ENCODE measurements around the gene KRT82.

KRT82 gene

GRCh38 chr12:52389313-52390207 lies 16.6 kb downstream of the KRT82 start:
- Histone ChIP-seq H3K36me3 (ENCODE audit: control insufficient read depth, insufficient read depth, low read length) (no peaks in the 10 kb centered on the region), H3K27ac (ENCODE audit: insufficient read depth, low read depth, low read length, poor library complexity, severe bottlenecking) (no peak overlapping the region), H3K4me1 (ENCODE audit: control insufficient read depth, insufficient read depth, low read length) (peaks cover 7% of the 10 kb centered on the region), H3K9me3 (ENCODE audit: control insufficient read depth, low read length) (no peaks in the 10 kb centered on the region), H3K27me3 (ENCODE audit: control insufficient read depth, insufficient read depth, low read length, poor library complexity, severe bottlenecking) (no peaks in the 10 kb centered on the region), H3K4me3 (ENCODE audit: insufficient read depth, low read depth, low read length) (no peak overlapping the region)
- 65 to 72% methylated on average over 9 of the region's 9 CpGs for WGBS, 2 experiments

DNA sequence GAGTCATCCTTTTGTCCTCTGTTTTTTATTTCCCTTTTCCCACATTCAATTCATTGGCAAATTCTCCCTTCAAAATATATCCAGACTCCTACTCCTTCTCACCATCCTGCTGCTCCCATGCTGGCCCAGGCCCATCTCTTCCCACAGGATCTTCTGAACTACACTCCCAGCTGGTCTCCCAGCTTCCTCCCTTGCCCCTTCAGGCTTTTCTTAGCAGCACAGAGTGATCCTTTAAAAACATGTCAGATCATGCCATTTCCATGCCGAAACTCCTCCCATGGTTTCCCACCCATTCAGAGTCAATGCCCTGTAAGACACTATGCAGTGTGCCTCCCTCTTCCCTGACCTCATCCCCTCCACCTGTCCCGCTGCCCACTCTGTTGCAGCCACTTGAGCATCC lies 18.3 kb downstream of the KRT82 start:
- Histone ChIP-seq H3K9me3 (ENCODE audit: control insufficient read depth, low read length) (no peaks in the 10 kb centered on the region), H3K27ac (ENCODE audit: insufficient read depth, low read depth, low read length, poor library complexity, severe bottlenecking) (no peak overlapping the region), H3K4me3 (ENCODE audit: insufficient read depth, low read depth, low read length) (no peak overlapping the region), H3K27me3 (ENCODE audit: control insufficient read depth, insufficient read depth, low read length, poor library complexity, severe bottlenecking) (no peaks in the 10 kb centered on the region), H3K4me1 (ENCODE audit: control insufficient read depth, insufficient read depth, low read length) (peaks cover 7% of the 10 kb centered on the region), H3K36me3 (ENCODE audit: control insufficient read depth, insufficient read depth, low read length) (no peaks in the 10 kb centered on the region)
- WGBS, 2 experiments: 85 to 86% methylated on average over 2 of the region's 2 CpGs

- peaks cover 7% of the 10 kb centered on the region for H3K4me1 ChIP-seq (ENCODE audit: control insufficient read depth, insufficient read depth, low read length)
Measured at GRCh38 chr12:52385226-52385702, 20.9 kb downstream of the KRT82 start, which contains the start of gene KRT84. KRT84 (minus strand) TSS chr12:52385652; CDS start chr12:52385585, 67 bp downstream.

DNA sequence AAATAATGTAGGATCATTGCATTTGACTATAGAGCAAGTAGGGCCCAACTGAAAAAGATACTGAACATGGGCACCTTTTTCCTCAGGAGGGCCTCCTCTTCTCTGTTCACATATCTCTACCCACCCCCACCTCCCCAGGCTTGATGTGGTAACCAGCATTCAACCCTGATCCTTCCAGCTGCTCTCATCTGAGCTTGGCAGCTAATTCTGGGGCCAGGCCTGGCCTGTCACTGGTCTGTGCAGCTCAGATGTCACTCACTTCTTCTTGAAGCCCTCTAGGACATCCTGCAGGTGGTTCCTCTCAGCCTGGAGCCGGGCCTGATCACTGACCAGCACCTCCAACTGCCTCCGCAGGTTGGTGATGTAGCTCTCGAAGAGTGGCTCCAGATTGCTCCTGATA lies 22.8 kb downstream of the KRT82 start:
- H3K9me3 ChIP-seq (ENCODE audit: control insufficient read depth, low read length): no peaks in the 10 kb centered on the region
- no peaks in the 10 kb centered on the region for H3K27me3 ChIP-seq (ENCODE audit: control insufficient read depth, insufficient read depth, low read length, poor library complexity, severe bottlenecking)
- no peak overlapping the region for H3K27ac ChIP-seq (ENCODE audit: insufficient read depth, low read depth, low read length, poor library complexity, severe bottlenecking)
- no peak overlapping the region for H3K4me3 ChIP-seq (ENCODE audit: insufficient read depth, low read depth, low read length)
- WGBS, 2 experiments: 93% methylated on average over 3 of the region's 3 CpGs
- H3K4me1 ChIP-seq (ENCODE audit: control insufficient read depth, insufficient read depth, low read length): no peaks in the 10 kb centered on the region
- no peaks in the 10 kb centered on the region for H3K36me3 ChIP-seq (ENCODE audit: control insufficient read depth, insufficient read depth, low read length)

More at GRCh38 chr12:52385226-52385702, 20.9 kb downstream of the KRT82 start, which contains the start of gene KRT84:
- Histone ChIP-seq H3K27ac (ENCODE audit: insufficient read depth, low read depth, low read length, poor library complexity, severe bottlenecking) (no peak within 1 kb of the TSS), H3K27me3 (ENCODE audit: control insufficient read depth, insufficient read depth, low read length, poor library complexity, severe bottlenecking) (no peaks in the 10 kb centered on the region), H3K9me3 (ENCODE audit: control insufficient read depth, low read length) (no peaks in the 10 kb centered on the region), H3K4me3 (ENCODE audit: insufficient read depth, low read depth, low read length) (no peak within 1 kb of the TSS), H3K36me3 (ENCODE audit: control insufficient read depth, insufficient read depth, low read length) (no peaks in the 10 kb centered on the region)
- 97 to 98% methylated on average over 11 of the region's 11 CpGs for WGBS, 2 experiments

- Histone ChIP-seq H3K27me3 (ENCODE audit: control insufficient read depth, insufficient read depth, low read length, poor library complexity, severe bottlenecking) (no peaks in the 10 kb centered on the region), H3K4me1 (ENCODE audit: control insufficient read depth, insufficient read depth, low read length) (no peaks in the 10 kb centered on the region), H3K27ac (ENCODE audit: insufficient read depth, low read depth, low read length, poor library complexity, severe bottlenecking) (no peak overlapping the region), H3K4me3 (ENCODE audit: insufficient read depth, low read depth, low read length) (no peak overlapping the region), H3K36me3 (ENCODE audit: control insufficient read depth, insufficient read depth, low read length) (no peaks in the 10 kb centered on the region), H3K9me3 (ENCODE audit: control insufficient read depth, low read length) (no peaks in the 10 kb centered on the region)
- 88 to 100% methylated on average over 2 of the region's 2 CpGs for whole genome bisulfite sequencing, 2 experiments
Measured at GRCh38 chr12:52382854-52383253, 23.3 kb downstream of the KRT82 start.

- H3K4me3 ChIP-seq (ENCODE audit: insufficient read depth, low read depth, low read length): no peak overlapping the region
- WGBS, 2 experiments: 94 to 96% methylated on average over 8 of the region's 8 CpGs
Measured at GRCh38 chr12:52381206-52381605, 24.9 kb downstream of the KRT82 start.

DNA sequence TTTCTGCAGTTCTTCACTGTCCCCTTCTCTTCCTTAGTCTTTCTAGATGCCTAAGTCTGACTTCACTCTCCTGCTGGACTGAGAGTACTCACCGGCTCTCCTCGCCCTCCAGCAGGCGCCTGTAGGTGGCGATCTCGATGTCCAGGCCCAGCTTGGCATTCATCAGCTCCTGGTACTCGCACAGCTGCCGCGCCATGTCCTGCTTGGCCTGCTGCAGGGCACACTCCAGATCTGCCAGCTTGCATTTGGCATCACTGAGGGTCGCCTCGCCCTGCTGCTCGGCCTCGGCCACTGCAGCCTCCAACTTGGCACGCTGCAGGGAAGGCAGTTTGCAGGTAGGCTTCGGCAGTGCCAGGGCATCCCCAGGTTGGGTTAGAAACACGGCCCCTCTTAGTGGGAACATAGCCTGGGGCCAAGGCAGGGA lies 25.9 kb downstream of the KRT82 start:
- Histone ChIP-seq H3K27me3 (ENCODE audit: control insufficient read depth, insufficient read depth, low read length, poor library complexity, severe bottlenecking) (no peaks in the 10 kb centered on the region), H3K4me1 (ENCODE audit: control insufficient read depth, insufficient read depth, low read length) (no peaks in the 10 kb centered on the region), H3K4me3 (ENCODE audit: insufficient read depth, low read depth, low read length) (no peak overlapping the region), H3K36me3 (ENCODE audit: control insufficient read depth, insufficient read depth, low read length) (no peaks in the 10 kb centered on the region), H3K27ac (ENCODE audit: insufficient read depth, low read depth, low read length, poor library complexity, severe bottlenecking) (no peak overlapping the region), H3K9me3 (ENCODE audit: control insufficient read depth, low read length) (no peaks in the 10 kb centered on the region)
- WGBS, 2 experiments: 56 to 58% methylated on average over 15 of the region's 15 CpGs

More at GRCh38 chr12:52381206-52381605, 24.9 kb downstream of the KRT82 start:
- Histone ChIP-seq H3K9me3 (ENCODE audit: control insufficient read depth, low read length) (no peaks in the 10 kb centered on the region), H3K27me3 (ENCODE audit: control insufficient read depth, insufficient read depth, low read length, poor library complexity, severe bottlenecking) (no peaks in the 10 kb centered on the region), H3K4me1 (ENCODE audit: control insufficient read depth, insufficient read depth, low read length) (no peaks in the 10 kb centered on the region), H3K36me3 (ENCODE audit: control insufficient read depth, insufficient read depth, low read length) (no peaks in the 10 kb centered on the region), H3K27ac (ENCODE audit: insufficient read depth, low read depth, low read length, poor library complexity, severe bottlenecking) (no peak overlapping the region)

DNA sequence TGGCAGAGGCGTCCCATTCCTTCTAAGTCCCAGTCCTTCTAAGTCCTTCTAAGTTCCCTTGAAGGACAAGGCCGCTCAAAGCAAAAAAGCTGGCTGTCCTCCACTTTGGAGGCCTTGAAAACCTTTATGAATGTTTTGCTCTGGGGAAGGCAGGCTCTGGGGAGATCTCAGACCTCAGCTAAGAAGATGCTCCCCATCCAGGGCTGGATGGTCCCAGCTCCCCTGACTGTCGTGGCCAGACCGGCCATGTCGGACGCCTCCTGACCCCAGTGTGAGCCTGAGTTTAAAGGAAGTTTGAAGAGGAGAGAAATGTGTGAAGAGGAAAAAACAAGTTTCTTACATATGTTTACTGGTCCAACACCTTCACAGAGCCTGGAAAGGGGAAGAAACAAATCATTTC lies 26.6 kb downstream of the KRT82 start:
- Histone ChIP-seq H3K27ac (ENCODE audit: insufficient read depth, low read depth, low read length, poor library complexity, severe bottlenecking) (no peak overlapping the region), H3K4me1 (ENCODE audit: control insufficient read depth, insufficient read depth, low read length) (no peaks in the 10 kb centered on the region), H3K9me3 (ENCODE audit: control insufficient read depth, low read length) (no peaks in the 10 kb centered on the region), H3K36me3 (ENCODE audit: control insufficient read depth, insufficient read depth, low read length) (no peaks in the 10 kb centered on the region), H3K27me3 (ENCODE audit: control insufficient read depth, insufficient read depth, low read length, poor library complexity, severe bottlenecking) (no peaks in the 10 kb centered on the region), H3K4me3 (ENCODE audit: insufficient read depth, low read depth, low read length) (no peak overlapping the region)
- 93 to 96% methylated on average over 4 to 6 of the region's 6 CpGs for WGBS, 2 experiments

DNA sequence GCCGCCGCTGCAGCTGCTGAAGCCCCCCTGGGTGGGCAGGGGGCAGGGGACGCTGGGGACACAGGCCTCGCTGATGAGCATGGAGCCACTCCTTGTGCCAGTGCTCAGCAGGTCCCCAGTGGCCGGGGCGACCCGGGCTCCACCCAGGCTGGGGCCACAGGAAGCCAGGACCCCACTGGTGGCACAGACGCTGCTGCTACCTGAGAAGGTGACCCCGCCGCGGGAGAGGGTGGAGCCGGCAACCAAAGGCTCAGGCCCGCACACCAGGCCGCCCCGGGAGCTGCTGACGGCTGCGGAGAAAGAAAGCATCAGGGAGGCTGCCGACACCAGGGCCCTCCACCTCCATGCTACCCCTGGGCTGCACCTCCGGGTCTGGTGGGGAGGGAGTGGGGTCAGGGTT lies 28.0 kb downstream of the KRT82 start:
- Histone ChIP-seq H3K27me3 (ENCODE audit: control insufficient read depth, insufficient read depth, low read length, poor library complexity, severe bottlenecking) (no peaks in the 10 kb centered on the region), H3K9me3 (ENCODE audit: control insufficient read depth, low read length) (no peaks in the 10 kb centered on the region), H3K4me3 (ENCODE audit: insufficient read depth, low read depth, low read length) (no peak overlapping the region), H3K36me3 (ENCODE audit: control insufficient read depth, insufficient read depth, low read length) (no peaks in the 10 kb centered on the region), H3K4me1 (ENCODE audit: control insufficient read depth, insufficient read depth, low read length) (no peaks in the 10 kb centered on the region), H3K27ac (ENCODE audit: insufficient read depth, low read depth, low read length, poor library complexity, severe bottlenecking) (no peak overlapping the region)
- 82 to 85% methylated on average over 17 to 19 of the region's 19 CpGs for WGBS, 2 experiments

DNA sequence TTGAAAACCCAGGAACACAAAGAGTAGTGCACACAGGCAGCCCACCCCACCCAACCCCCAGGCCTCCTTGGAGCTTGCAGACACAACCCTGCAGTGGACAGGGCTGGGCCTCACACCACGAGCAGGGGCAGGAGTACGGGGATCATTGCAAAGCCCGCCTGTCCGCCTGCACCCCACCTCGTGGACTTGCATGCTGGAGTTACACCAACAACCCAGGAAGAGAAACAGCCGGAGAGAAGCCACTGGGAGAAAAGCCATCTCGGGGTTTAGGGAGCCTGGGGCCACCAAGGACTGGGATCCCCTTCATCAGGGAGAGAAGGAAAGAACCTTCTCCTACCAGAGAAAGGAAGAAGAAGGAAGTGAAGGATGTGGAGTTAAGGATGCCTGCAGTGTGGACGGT lies 28.9 kb downstream of the KRT82 start:
- Histone ChIP-seq H3K36me3 (ENCODE audit: control insufficient read depth, insufficient read depth, low read length) (no peaks in the 10 kb centered on the region), H3K9me3 (ENCODE audit: control insufficient read depth, low read length) (no peaks in the 10 kb centered on the region), H3K27ac (ENCODE audit: insufficient read depth, low read depth, low read length, poor library complexity, severe bottlenecking) (no peak overlapping the region), H3K4me3 (ENCODE audit: insufficient read depth, low read depth, low read length) (no peak overlapping the region), H3K4me1 (ENCODE audit: control insufficient read depth, insufficient read depth, low read length) (no peaks in the 10 kb centered on the region), H3K27me3 (ENCODE audit: control insufficient read depth, insufficient read depth, low read length, poor library complexity, severe bottlenecking) (no peaks in the 10 kb centered on the region)
- 91 to 95% methylated on average over 8 of the region's 8 CpGs for WGBS, 2 experiments

Data from ectodermal cell (in vitro differentiated cells).